ENCODE results near the gene RPS8. TPM values are rescaled to one million over a fixed set of nuclear protein-coding genes. Genes with fewer than 3 reads are reported as not detected.

The RPS8 gene
- total RNA-seq, 2 experiments from 2014 or later, result 3,394 to 3,436 TPM

GRCh38 chr1:44817771-44818495, 42.6 kb downstream of the RPS8 start:
- Histone ChIP-seq H3K9me3 (ENCODE audit: control insufficient read depth in 1 of 2, insufficient read depth in 1 of 2, low read length in 2 of 2) (no peaks in the 10 kb centered on the region), H3K27ac (ENCODE audit: low read depth in 1 of 2, low read length in 2 of 2) (no peak overlapping the region), H3K27me3 (ENCODE audit: control insufficient read depth in 1 of 2, insufficient read depth in 2 of 2, low read length in 2 of 2) (no peaks in the 10 kb centered on the region), H3K4me1 (ENCODE audit: insufficient read depth, low read length) (peaks cover 47% of the 10 kb centered on the region), H3K36me3 (ENCODE audit: insufficient read depth, low read length) (no peaks in the 10 kb centered on the region), H3K4me3 (ENCODE audit: low read length) (no peak overlapping the region)
- peak overlapping the region; percentile 78 for H3K4me3 Mint-ChIP-seq
- peaks cover 55% of the 10 kb centered on the region for H3K4me1 Mint-ChIP-seq (ENCODE audit: low read depth)
- intact Hi-C loops (cut with DNase I, micrococcal nuclease), result loop anchor here in 1 of 2 experiments (2.0 kb wide), 1 partner anchor 17 kb away; the partner anchor contains the start of gene PLK3
- H3K27ac Mint-ChIP-seq, result peak overlapping the region; percentile 100
- no peak for TF ChIP-seq CTCF (IDR thresholded peaks at IDR 0.05)
- CTCF ChIA-PET, result interaction anchor here (1.8 to 6.7 kb wide), 3 partner anchors 9 to 87 kb away, joined by 4 to 57 read pairs (median 49); partner anchors contain the start of genes BTBD19, DYNLT4, PLK3 and RNU5D-1
- H3K36me3 Mint-ChIP-seq (ENCODE audit: low read depth), result peaks cover 5% of the 10 kb centered on the region
- H3K9me3 Mint-ChIP-seq, result no peaks in the 10 kb centered on the region
- no peak for ATAC-seq (ENCODE audit: poor library complexity)
- peak in 1 of 14 experiments; percentile 2 for DNase-seq
- POLR2A ChIA-PET, result interaction anchor here (1.0 to 12.2 kb wide), 8 partner anchors 14 to 194 kb away, joined by 3 to 599 read pairs (median 19); partner anchors contain the start of genes BTBD19, DYNLT4, EIF2B3 and HECTD3
- H3K27me3 Mint-ChIP-seq, result no peaks in the 10 kb centered on the region

DNA sequence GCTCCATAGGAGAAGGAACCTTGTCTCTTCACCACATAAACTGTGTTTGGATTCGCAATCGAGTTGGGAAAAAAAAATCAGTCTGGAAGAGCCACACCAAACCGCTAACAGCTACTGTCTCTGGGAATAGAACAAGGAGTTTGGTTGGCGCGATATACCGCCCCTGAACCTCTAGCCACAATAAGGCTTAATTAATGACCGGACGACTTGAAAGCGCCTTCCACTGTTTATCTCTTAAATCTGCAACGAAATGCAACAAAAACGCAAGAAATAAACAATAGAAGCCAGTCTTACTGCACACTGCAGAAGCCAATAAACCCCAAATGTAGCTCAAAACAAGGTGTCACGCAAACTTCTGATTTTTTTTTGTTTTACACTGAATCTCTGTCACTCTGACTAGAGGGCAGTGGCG, 43.9 kb downstream of the RPS8 start:
- H3K4me1 ChIP-seq (ENCODE audit: insufficient read depth, low read length), result peaks cover 36% of the 10 kb centered on the region
- Mint-ChIP-seq H3K4me1 (ENCODE audit: low read depth) (peaks cover 48% of the 10 kb centered on the region), H3K9me3 (no peaks in the 10 kb centered on the region), H3K4me3 (peak overlapping the region; percentile 94), H3K27me3 (no peaks in the 10 kb centered on the region), H3K27ac (peak overlapping the region; percentile 100), H3K36me3 (ENCODE audit: low read depth) (peaks cover 5% of the 10 kb centered on the region)
- peak overlapping the region; percentile 65 for H3K4me3 ChIP-seq (ENCODE audit: low read length)
- ChIA-PET POLR2A (interaction anchor here (0.5 to 12.2 kb wide), 22 partner anchors 11 to 484 kb away, joined by 3 to 599 read pairs (median 4); partner anchors contain the start of genes ARMH1, BEST4, BTBD19 and DYNLT4), CTCF (interaction anchor here (1.0 to 6.7 kb wide), 8 partner anchors 11 to 90 kb away, joined by 3 to 57 read pairs (median 4); partner anchors contain the start of genes BTBD19, DYNLT4, PLK3 and RNU5D-1)
- H3K27me3 ChIP-seq (ENCODE audit: control insufficient read depth in 1 of 2, insufficient read depth in 2 of 2, low read length in 2 of 2), result no peaks in the 10 kb centered on the region
- peak overlapping the region; percentile 96 to 99 for H3K27ac ChIP-seq (ENCODE audit: low read depth in 1 of 2, low read length in 2 of 2)
- no peaks in the 10 kb centered on the region for H3K36me3 ChIP-seq (ENCODE audit: insufficient read depth, low read length)
- intact Hi-C loops (cut with DNase I, micrococcal nuclease), result loop anchor here (1.0 to 2.0 kb wide), 3 partner anchors 10 to 18 kb away; partner anchors contain the start of gene PLK3 (in 1 of the 2)
- ATAC-seq (ENCODE audit: poor library complexity) (no peak), DNase-seq (peak in 1 of 14 experiments; percentile 23)
- no peak for TF ChIP-seq CTCF (IDR thresholded peaks at IDR 0.05)
- H3K9me3 ChIP-seq (ENCODE audit: control insufficient read depth in 1 of 2, insufficient read depth in 1 of 2, low read length in 2 of 2), result no peaks in the 10 kb centered on the region

- Mint-ChIP-seq H3K4me3 (peak overlapping the region; percentile 94), H3K4me1 (ENCODE audit: low read depth) (peaks cover 45% of the 10 kb centered on the region), H3K36me3 (ENCODE audit: low read depth) (peaks cover 4% of the 10 kb centered on the region), H3K27ac (peak overlapping the region; percentile 100), H3K27me3 (no peaks in the 10 kb centered on the region), H3K9me3 (no peaks in the 10 kb centered on the region)
- peaks cover 31% of the 10 kb centered on the region for H3K4me1 ChIP-seq (ENCODE audit: insufficient read depth, low read length)
- ChIA-PET POLR2A (interaction anchor here (0.6 to 12.2 kb wide), 23 partner anchors 10 to 671 kb away, joined by 3 to 599 read pairs (median 5); partner anchors contain the start of genes ARMH1, BEST4, BTBD19 and DYNLT4), CTCF (interaction anchor here (1.0 to 6.7 kb wide), 8 partner anchors 11 to 90 kb away, joined by 3 to 57 read pairs (median 4); partner anchors contain the start of genes BTBD19, DYNLT4, PLK3 and RNU5D-1)
- no peaks in the 10 kb centered on the region for H3K9me3 ChIP-seq (ENCODE audit: control insufficient read depth in 1 of 2, insufficient read depth in 1 of 2, low read length in 2 of 2)
- ATAC-seq (ENCODE audit: poor library complexity), result peak; percentile 78
- H3K36me3 ChIP-seq (ENCODE audit: insufficient read depth, low read length), result no peaks in the 10 kb centered on the region
- peak overlapping the region; percentile 96 to 99 for H3K27ac ChIP-seq (ENCODE audit: low read depth in 1 of 2, low read length in 2 of 2)
- no peaks in the 10 kb centered on the region for H3K27me3 ChIP-seq (ENCODE audit: control insufficient read depth in 1 of 2, insufficient read depth in 2 of 2, low read length in 2 of 2)
- peak; percentile 71 to 90 (median 79) for DNase-seq
- TF ChIP-seq CTCF (IDR thresholded peaks at IDR 0.05), result no peak
- H3K4me3 ChIP-seq (ENCODE audit: low read length), result peak overlapping the region; percentile 65
- intact Hi-C loops (cut with DNase I, micrococcal nuclease), result loop anchor here (1.0 to 10.0 kb wide), 8 partner anchors 10 to 605 kb away; partner anchors contain the start of genes BEST4 (in 1 of the 2), DMAP1 (in 1 of the 2), PLK3 (in 1 of the 2) and RNU5D-1 (in 1 of the 2)
These were observed 44.4 kb downstream of the RPS8 start for GRCh38 chr1:44819608-44820327.

All from CD4-positive, alpha-beta T cell (primary cell).